ENCODE results near the gene KCNMB4. TPM values are rescaled to one million over a fixed set of nuclear protein-coding genes. Genes with fewer than 3 reads are reported as not detected.
"Not testable (repeated sequence)": the region's sequence is repeated elsewhere in the genome, so short reads cannot be mapped to it uniquely, and the experiment has no call there.

KCNMB4 gene
- total RNA-seq, 1 donor from 2014 or later: 0.60 TPM

- DNase-seq (ENCODE audit: low read depth in 2 of 2): no peak
These were observed 6.8 kb downstream of the KCNMB4 start for GRCh38 chr12:70372881-70373280.

DNA sequence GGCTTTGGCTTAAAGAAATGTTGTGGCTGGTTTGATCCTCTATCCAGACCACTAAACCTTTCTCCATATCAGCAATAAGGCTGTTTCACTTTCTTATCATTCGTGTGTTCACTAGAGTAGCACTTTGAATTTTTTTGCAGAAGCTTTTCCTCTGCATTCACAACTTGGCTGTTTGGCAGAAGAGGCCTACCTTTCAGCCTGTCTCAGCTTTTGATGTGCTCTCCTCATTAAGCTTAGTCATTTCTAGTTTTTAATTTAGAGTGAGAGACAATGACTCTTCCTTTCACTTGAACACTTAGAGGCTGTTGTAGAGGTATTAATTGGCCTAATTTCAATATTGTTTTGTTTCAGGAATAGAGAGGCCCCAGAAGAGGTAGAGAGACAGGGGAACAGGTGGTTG, 13.8 kb downstream of the KCNMB4 start:
- no peak for DNase-seq (ENCODE audit: low read depth in 2 of 2)

- DNase-seq (ENCODE audit: low read depth in 2 of 2): no peak
These were observed 17.4 kb downstream of the KCNMB4 start for GRCh38 chr12:70383484-70383883.

GRCh38 chr12:70383886-70384285, 17.8 kb downstream of the KCNMB4 start:
- no peak for DNase-seq (ENCODE audit: low read depth in 2 of 2)

DNA sequence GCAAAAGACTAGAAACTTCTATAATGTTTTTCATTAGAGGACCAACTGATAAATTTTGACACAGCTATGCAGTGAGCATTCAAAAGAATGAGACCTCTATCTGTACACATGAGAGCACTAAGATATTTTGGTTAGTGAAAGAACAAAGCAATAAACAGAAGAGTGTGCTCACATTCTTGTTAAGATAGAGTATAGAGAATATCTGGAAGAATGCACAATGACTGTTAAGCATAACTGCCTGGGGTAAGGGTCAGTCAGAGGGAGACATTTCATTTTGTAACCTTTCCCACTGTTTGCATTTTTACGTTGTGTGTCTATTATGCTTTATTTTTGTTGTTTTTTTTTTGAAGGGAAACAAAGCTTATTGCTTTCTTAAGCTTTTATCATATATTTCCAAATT, 20.7 kb downstream of the KCNMB4 start:
- no peak for DNase-seq (ENCODE audit: low read depth in 2 of 2)

DNA sequence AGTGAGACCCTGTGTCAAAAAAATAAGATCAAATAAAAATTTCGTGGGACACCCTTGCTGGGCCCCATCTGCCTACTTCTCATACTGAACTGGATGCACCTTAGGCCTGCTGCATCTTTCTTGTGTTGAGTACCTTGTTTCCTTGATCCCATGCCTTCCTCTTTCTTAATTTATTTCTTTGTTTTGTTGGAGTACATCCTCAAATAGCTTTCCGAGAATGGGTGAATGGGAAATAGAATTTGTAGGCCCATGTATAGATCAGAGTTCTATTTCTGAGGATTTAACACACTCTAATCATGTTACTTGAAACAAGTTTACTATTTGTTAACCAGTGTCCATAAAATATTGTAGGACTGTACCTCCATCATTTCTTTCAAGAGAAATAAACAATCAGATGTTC, 23.6 kb downstream of the KCNMB4 start:
- DNase-seq (ENCODE audit: low read depth in 2 of 2): no peak

- DNase-seq (ENCODE audit: low read depth in 2 of 2): not testable (repeated sequence)
These were observed 26.5 kb downstream of the KCNMB4 start for GRCh38 chr12:70392631-70393030.

DNA sequence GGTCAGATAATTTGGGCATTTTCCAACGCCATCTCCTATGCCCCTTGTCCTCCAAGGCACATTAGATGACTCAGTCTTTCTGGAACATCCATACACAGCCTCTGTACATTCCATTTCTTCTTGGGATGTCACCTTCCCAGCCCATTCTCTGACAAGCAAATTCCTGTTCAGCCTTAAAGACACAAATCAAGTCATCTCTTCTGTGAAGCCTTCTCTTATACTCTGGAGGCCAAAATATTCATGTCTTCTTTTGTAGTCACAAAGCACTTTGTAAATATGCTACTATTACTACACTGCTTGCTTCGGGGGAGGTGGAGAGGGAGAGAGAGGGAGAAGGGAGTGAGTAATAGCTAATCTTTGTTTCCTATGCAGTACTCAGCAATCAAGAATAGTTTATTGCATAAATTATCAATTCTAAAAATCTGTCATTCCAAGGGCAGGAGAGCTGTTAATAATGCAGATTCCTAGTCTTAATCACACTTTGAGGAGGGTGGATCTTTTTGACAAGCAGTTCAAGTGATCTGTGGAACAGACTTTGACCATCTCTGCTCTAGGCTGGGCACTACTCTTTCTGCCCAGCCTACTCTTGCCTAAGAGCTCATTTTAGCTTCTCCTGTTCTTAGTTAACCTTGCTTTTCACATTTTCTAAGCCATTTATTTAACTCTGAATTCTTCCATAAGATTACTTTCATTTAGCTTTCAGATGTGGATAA, 27.9 kb downstream of the KCNMB4 start:
- DNase-seq (ENCODE audit: low read depth in 2 of 2): no peak

DNA sequence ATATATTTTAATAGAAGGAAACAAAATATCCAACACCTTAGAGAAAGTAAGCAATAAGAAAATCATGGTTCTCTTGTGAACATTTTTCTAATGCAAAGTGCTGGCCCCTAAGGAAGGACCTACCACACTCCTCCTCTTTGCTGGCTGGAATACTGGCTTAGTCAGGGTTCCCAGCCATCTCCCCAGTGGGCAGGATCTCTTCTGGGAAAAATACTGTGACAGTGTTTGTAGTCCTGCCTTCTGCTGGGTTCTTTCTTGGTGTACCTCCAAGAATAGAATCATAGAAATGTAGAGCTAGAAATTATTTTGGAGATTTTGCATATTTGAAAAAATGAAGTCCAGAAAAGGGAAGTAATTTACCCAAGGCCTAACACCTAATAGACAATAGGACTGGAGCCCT, 31.9 kb downstream of the KCNMB4 start:
- no peak for DNase-seq (ENCODE audit: low read depth in 2 of 2)

DNA sequence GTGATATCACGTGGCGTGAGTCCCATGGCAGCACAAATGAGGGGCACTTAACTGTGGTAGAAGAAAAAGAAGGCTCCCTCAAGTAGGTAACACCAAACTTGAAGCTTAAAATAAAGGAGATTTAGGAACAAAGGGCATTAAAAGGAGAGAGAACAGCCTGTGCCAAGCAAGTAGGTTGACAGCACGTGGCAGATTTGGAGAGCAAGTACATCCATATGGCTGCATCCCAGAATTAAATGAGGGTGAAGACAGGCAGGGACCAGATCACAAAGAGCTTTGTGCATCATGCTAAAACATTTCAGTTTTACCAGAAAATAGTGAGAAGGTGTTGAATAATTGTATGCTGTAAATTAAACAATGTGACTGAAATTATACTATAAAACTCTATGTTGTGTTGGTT, 32.8 kb downstream of the KCNMB4 start:
- no peak for DNase-seq (ENCODE audit: low read depth in 2 of 2)

GRCh38 chr12:70399311-70399710, 33.2 kb downstream of the KCNMB4 start:
- no peak for DNase-seq (ENCODE audit: low read depth in 2 of 2)

- DNase-seq (ENCODE audit: low read depth in 2 of 2): no peak
These were observed 34.0 kb downstream of the KCNMB4 start for GRCh38 chr12:70400124-70400523.

DNA sequence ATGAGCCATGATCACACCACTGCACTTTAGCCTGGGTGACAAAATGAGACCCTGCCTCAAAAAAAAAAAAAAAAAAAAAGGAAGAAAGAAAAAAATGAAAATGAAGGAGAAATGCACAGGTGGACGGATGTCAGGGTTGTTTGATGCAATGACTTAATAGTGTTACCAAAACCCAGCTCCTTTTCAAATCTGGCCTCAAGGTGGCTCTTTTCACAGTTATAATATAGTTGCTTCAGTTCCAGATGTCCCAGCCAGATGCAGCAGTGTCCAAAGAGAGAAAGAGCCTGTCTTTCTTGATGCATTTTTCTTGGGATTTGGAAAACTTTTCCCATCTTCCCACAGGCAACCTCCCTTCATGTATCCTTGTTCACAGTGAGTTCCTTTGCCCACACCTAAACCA, 36.5 kb downstream of the KCNMB4 start:
- DNase-seq (ENCODE audit: low read depth in 2 of 2): no peak

DNA sequence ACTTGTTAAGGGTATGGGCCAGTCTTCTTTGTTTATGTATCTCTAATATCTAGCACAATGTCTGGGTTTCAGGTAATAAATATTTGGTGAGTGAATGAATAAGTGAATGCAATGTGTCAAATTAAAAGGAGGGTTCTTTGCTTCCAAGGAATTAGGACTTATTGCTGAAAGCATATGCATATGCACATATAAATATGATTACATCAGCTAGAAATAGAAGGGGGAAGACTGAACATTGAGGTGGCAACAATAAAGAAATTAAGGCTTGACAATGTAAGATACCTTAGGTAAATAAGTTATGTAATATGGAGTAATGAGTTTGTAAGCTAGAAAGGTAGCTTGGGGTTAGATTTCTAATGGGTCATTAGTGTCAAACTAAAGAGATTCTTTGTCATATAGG, 37.7 kb downstream of the KCNMB4 start:
- no peak for DNase-seq (ENCODE audit: low read depth in 2 of 2)

- no peak for DNase-seq (ENCODE audit: low read depth in 2 of 2)
These were observed 42.1 kb downstream of the KCNMB4 start for GRCh38 chr12:70408004-70408790.

DNA sequence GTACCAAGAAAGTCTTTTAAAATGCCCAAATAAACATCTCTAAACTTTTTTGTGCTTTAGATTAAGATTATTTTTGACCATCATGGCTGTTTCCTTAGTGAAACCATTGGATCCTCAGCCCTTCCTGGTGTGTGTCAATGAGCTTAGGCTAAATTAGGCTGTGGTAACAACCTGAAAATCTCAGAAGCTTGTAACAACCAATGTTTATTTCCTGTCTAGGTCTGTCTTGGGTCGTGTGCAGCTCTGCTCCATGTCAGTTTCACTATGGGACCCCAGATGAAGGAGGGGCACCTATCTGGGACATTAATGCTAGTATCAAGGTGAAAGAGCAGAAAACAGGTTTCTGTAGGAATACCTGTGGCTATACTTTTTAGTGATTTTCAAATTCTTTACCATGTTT, 49.9 kb downstream of the KCNMB4 start:
- no peak for DNase-seq (ENCODE audit: low read depth in 2 of 2)

- no peak for DNase-seq (ENCODE audit: low read depth in 2 of 2)
These were observed 51.0 kb downstream of the KCNMB4 start for GRCh38 chr12:70417121-70417520.

- no peak for DNase-seq (ENCODE audit: low read depth in 2 of 2)
These were observed 52.0 kb downstream of the KCNMB4 start for GRCh38 chr12:70418101-70418500.

- no peak for DNase-seq (ENCODE audit: low read depth in 2 of 2)
These were observed 56.5 kb downstream of the KCNMB4 start for GRCh38 chr12:70422631-70423030.

DNA sequence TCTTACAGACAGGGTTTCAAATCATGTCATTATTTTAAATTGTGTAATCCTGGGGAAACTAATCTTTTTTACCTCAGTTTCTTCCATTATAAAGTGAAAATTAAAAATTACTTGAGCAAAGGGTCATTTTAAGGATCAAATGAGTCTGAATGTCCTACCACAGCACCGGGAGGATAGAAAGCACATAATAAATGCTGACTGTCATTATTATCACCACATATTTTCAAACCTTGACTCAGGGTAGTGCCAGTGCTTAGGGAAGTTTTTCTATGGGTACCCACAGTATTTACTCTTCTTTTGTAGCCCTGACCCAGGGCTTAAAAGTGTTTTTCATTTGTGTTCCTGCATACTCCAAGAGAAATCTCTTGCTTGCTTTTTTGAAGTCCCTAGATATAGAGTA, 60.5 kb downstream of the KCNMB4 start:
- no peak for DNase-seq (ENCODE audit: low read depth in 2 of 2)

- no peak for DNase-seq (ENCODE audit: low read depth in 2 of 2)
These were observed 61.5 kb downstream of the KCNMB4 start for GRCh38 chr12:70427611-70428010.

- DNase-seq (ENCODE audit: low read depth in 2 of 2): no peak
These were observed 64.3 kb downstream of the KCNMB4 start for GRCh38 chr12:70430400-70430799.

DNA sequence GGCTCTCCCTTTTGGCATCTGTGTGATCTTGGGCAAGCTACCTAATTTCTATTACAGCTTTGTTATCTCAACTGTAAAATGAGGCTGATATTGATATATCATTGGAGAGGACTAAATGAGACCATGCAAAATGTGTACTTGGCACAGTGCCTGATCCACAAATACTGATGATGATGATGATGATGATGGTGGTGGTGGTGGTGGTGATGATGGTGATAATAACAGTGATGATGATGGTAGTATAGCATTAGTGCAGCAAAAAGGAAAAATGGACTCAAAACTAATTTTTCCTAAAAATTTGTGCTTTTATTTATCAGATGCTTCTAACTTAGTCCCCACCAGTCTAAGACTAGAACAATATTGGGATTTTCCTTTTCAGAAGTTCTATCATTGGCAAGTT, 70.7 kb downstream of the KCNMB4 start:
- DNase-seq (ENCODE audit: low read depth in 2 of 2): no peak
